Astrocyte (in vitro differentiated cells and primary cell): ENCODE results near the gene TMEM269.

ENCODE experiments used
- CTCF ChIP-seq: IDR thresholded peaks from 2 replicates; pipeline ENCODE4 v1.5.1; 2011; ENCODE audit warnings: low read depth, mild to moderate bottlenecking, inconsistent platforms, low read length, moderate library complexity; ENCODE audit not compliant: insufficient read depth
- EZH2 ChIP-seq: IDR thresholded peaks from 2 replicates; pipeline ENCODE4 v1.6.1; 2012; ENCODE audit warnings: mild to moderate bottlenecking, low read length, inconsistent platforms; ENCODE audit not compliant: insufficient read depth

GRCh38 chr1:42735477-42736105 lies 49.2 kb upstream of the TMEM269 start:
- TF ChIP-seq CTCF, result no peak
- no peak for TF ChIP-seq EZH2
